GM12873 (cell line): ENCODE data around the gene GFER.

Experiments used
- CTCF ChIP-seq: IDR thresholded peaks from 2 replicates; pipeline ENCODE4 v1.5.1; 2012; ENCODE audit warnings: low read depth, mild to moderate bottlenecking, moderate library complexity, low read length, control low read depth; ENCODE audit not compliant: insufficient read depth; ENCODE audit errors: missing control alignments

The GFER gene

DNA sequence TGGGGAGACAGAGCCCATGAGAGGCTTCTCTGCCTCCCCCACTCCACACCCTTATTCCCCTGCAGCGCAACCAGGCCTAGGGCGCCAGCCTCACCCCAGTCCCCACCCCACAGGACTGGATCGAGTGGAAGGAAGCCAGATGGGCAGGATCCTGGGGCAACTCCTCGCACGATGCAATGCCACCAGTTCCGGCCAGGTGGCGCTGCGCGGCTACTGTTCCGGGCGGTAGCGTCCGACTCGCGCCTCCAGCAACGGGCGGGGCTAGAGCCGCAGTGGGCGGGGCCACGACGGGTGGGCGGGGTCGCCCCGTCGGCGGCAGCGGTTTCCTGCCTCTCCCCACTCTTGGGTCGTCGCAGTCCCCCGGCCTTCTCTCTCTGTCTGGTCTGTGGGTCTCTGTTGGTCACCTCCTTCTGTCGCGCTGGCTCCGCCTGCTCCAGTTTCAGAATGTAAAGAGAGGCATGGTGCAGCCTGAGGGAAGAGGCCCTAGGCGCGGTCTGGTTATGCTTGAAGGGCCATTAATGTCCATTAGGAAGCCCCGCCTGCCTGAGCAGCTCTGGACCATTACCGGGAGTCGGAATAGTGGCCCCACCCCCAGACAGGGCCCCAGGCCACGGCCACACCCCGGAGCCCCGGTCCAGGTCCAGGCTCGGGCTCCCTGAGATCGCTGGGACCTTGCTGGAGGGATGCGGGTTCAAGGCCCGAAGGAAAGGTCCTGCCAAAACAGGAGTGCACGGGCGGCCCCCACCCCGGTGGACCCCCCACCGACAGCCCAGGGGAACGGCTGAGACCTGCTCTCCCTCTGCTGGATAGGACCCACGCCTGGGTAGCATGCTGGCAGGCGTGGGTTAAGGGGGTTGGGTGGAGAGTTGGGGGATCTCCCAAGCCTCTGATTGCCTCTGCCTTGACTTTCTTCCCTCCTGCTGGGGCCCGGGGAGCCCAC is 39.4 kb downstream of the GFER start:
- peak; percentile 98 for TF ChIP-seq CTCF

- no peak for TF ChIP-seq CTCF
These were observed 40.0 kb downstream of the GFER start for GRCh38 chr16:2024032-2024420.

DNA sequence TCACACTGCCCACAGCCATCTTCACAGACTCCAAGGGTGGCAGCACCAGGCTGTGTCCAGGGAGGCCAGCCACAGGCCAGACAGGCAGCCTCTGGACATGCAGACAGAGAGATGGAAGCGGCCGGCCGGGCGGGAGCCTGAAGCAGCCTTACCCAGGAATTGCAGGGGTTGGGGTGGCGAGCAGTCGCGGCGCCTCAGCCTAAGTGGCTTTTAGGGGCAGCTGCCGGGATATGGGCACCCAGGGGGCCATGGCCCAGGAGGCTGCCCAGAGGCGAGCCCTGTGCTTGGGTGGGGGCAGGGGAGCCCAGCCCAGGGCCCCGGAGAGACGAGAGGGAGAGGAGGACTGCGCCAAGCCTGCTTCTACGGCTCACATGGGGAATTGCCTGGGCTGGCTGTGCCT is 41.3 kb downstream of the GFER start:
- TF ChIP-seq CTCF: no peak

GRCh38 chr16:2025878-2026460 is 42.0 kb downstream of the GFER start:
- no peak for TF ChIP-seq CTCF

DNA sequence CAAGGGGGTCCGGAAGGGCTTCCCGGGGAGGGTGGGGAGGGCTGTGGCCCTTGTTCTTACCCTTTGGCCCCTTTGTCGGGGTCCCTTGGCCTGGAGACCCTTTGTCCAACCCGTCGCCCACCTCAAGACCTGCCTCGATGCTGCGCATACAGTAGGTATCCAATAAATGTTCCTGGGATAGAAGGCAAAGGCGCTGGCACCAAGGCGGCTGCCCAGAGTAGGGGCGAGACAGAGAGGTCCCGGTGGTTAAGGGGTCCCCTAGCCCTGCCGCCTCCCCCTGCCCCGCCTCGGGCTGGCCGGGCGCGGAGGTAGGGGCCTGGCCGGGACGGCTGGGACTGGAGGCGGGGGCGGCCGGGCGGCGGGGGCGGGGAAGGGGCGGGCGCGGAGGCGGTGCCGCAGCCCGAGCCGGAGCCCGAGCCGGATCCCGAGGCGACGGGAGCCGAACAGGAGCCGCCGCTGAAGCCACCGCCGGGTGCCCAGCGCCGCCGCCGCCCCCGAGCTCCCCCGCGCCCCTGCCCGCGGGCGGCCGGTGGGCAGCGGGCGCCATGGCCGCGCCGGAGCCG is 42.5 kb downstream of the GFER start, which contains the start of gene NHERF2:
Gene NHERF2 (plus strand): TSS at position 442 of the 563 bp plus-strand sequence. CDS start 104 bp downstream, at position 546.
- TF ChIP-seq CTCF: no peak

DNA sequence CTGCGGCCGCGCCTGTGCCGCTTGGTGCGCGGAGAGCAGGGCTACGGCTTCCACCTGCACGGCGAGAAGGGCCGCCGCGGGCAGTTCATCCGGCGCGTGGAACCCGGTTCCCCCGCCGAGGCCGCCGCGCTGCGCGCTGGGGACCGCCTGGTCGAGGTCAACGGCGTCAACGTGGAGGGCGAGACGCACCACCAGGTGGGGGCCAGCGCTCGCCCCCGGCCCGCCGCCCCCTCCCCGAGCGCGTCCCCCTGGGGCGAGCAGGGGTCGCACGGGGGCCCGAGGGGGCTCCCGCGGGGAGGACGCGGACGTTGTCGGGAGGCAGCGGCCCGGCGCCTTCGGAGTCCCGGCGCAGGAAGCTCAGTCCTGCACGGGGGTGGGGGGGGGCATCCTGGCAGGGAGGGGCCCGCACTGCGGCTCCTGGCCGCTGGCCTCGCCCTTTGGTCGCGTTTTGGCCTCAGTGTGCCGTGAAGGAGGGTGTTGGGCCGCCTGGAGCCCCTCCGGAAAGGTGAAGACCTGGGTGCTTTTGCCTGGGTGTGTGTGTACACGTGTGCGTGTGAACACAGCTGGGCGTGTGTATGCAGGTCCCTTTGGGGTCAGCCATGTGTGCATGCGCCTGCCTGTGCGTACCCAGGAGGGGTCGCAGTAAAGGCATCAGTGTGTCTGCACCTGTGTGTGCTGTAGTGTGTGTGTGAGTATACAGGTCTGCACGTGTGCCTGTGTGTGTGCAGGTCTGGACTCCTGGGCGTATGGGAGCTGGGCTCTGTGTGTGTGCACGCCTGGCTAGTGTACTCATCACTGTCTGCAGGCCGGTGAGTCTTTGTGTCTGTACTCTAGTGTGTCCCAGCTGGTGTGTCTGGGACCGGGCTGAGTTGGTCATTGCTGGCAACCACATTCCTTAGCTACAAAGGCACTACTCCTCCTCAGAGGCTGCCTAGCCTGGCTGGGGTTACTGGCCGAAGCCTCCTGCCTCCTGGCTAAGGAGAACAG is 43.3 kb downstream of the GFER start:
- TF ChIP-seq CTCF: no peak
